ENCODE results near the gene TTC7B. TPM values are rescaled to one million over a fixed set of nuclear protein-coding genes. Genes with fewer than 3 reads are reported as not detected.

The TTC7B gene
- total RNA-seq, 4 donors from 2014 or later, result 19.1 to 87.6 (median 22.1) TPM

- DNase-seq, result no peak
- Histone ChIP-seq H3K27ac (no peak overlapping the region), H3K9me3 (no peaks in the 10 kb centered on the region), H3K36me3 (no peaks in the 10 kb centered on the region), H3K4me3 (replicated peaks in 1 of 3) (no peak overlapping the region), H3K27me3 (no peaks in the 10 kb centered on the region), H3K4me1 (no peaks in the 10 kb centered on the region)
- 77 to 88% methylated on average over 7 of the region's 7 CpGs for WGBS, 2 donors
- intact Hi-C loops (cut with DNase I), result no loop called here
- TF ChIP-seq, protein P1, sequence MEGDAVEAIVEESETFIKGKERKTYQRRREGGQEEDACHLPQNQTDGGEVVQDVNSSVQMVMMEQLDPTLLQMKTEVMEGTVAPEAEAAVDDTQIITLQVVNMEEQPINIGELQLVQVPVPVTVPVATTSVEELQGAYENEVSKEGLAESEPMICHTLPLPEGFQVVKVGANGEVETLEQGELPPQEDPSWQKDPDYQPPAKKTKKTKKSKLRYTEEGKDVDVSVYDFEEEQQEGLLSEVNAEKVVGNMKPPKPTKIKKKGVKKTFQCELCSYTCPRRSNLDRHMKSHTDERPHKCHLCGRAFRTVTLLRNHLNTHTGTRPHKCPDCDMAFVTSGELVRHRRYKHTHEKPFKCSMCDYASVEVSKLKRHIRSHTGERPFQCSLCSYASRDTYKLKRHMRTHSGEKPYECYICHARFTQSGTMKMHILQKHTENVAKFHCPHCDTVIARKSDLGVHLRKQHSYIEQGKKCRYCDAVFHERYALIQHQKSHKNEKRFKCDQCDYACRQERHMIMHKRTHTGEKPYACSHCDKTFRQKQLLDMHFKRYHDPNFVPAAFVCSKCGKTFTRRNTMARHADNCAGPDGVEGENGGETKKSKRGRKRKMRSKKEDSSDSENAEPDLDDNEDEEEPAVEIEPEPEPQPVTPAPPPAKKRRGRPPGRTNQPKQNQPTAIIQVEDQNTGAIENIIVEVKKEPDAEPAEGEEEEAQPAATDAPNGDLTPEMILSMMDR (IDR thresholded peaks at IDR 0.05), result no peak
- TF ChIP-seq POLR2A (IDR thresholded peaks at IDR 0.05), result no peak
These were observed 140.8 kb downstream of the TTC7B start for GRCh38 chr14:90675399-90675798.

DNA sequence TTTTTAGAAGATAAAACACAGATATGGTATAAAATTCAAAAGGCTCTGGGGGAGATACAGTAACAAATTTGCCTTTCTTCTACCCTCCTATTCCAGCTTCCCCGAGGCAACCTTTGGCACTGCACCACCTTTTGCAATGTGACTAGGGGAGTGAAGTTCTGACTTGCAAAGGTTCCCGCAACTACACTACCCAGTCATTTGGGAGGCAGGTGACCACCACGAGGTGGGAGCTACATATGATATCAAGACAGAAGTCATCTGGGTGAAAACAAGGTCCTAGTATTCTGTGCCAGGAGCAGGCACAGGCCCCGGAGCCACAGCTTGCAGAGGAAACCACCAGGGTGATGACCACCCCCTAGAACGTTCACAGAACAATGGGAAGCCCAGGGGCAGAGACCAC, 141.5 kb downstream of the TTC7B start:
- Histone ChIP-seq H3K36me3 (no peaks in the 10 kb centered on the region), H3K4me1 (no peaks in the 10 kb centered on the region), H3K9me3 (no peaks in the 10 kb centered on the region), H3K4me3 (replicated peaks in 1 of 3) (no peak overlapping the region), H3K27ac (no peak overlapping the region), H3K27me3 (no peaks in the 10 kb centered on the region)
- intact Hi-C loops (cut with DNase I), result no loop called here
- WGBS, 2 donors, result 81 to 97% methylated on average over 5 of the region's 5 CpGs
- no peak for TF ChIP-seq POLR2A (IDR thresholded peaks at IDR 0.05)
- TF ChIP-seq, protein P1 (IDR thresholded peaks at IDR 0.05), result no peak
- DNase-seq, result no peak

GRCh38 chr14:90674043-90674670, 142.1 kb downstream of the TTC7B start:
- TF ChIP-seq, protein P1 (IDR thresholded peaks at IDR 0.05), result no peak
- TF ChIP-seq POLR2A (IDR thresholded peaks at IDR 0.05), result no peak
- H3K9me3 ChIP-seq, result no peaks in the 10 kb centered on the region
- no peak for DNase-seq
- H3K4me3 ChIP-seq (replicated peaks in 1 of 3), result no peak overlapping the region
- no peaks in the 10 kb centered on the region for H3K4me1 ChIP-seq
- intact Hi-C loops (cut with DNase I), result no loop called here
- 92 to 95% methylated on average over 8 of the region's 8 CpGs for WGBS, 2 donors
- no peaks in the 10 kb centered on the region for H3K36me3 ChIP-seq
- no peak overlapping the region for H3K27ac ChIP-seq
- no peaks in the 10 kb centered on the region for H3K27me3 ChIP-seq

DNA sequence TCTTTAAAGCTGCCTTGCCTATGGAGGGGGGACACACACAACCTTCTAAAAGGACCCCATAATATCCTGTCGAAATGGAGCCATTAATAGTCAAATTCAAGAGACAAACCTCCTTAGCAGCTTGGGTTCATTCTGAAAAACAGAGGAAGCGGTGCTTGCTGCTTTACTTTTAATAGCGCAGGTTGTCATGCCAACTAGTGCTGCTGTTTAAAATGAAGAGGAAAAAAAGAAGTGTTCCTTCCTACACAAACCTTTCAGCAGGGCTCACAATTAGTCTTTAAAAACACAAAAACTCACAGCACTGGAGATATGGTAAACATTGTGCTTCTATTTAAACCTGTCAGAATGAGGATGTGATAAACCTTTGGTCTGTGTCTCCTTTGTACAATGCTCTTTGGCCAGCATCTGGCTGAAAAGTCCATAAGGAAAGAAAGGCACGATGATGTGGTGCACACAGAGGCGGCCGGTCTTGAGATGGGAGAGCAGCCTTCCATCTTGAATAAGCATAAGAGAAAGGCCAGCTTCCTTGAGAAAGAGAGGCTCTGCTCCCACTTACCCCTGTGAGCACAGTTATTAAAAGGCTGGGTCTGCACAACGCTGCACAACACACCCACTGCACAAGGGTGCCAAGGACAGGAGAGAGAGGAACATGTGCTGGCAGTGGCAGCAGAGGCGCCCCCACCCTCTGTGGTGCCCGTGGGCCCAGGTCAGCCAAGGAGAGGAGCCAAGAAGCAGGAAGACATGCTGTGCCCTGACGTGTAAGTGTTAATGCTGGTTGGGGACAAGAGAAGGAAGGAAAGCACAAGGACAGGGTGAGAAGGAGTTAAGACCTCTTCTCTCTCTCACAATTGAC, 144.6 kb downstream of the TTC7B start:
- TF ChIP-seq, protein P1 (IDR thresholded peaks at IDR 0.05), result no peak
- no peak for TF ChIP-seq POLR2A (IDR thresholded peaks at IDR 0.05)
- Histone ChIP-seq H3K27ac (no peak overlapping the region), H3K36me3 (no peaks in the 10 kb centered on the region), H3K9me3 (no peaks in the 10 kb centered on the region), H3K27me3 (no peaks in the 10 kb centered on the region), H3K4me1 (no peaks in the 10 kb centered on the region), H3K4me3 (replicated peaks in 1 of 3) (no peak overlapping the region)
- DNase-seq, result no peak
- WGBS, 2 donors, result 73 to 78% methylated on average over 10 of the region's 10 CpGs
- intact Hi-C loops (cut with DNase I), result no loop called here

GRCh38 chr14:90669731-90670130, 146.5 kb downstream of the TTC7B start:
- TF ChIP-seq POLR2A (IDR thresholded peaks at IDR 0.05), result no peak
- TF ChIP-seq, protein P1 (IDR thresholded peaks at IDR 0.05), result no peak
- WGBS, 2 donors, result 94 to 95% methylated on average over 1 of the region's 1 CpG
- H3K4me3 ChIP-seq (replicated peaks in 1 of 3), result no peak overlapping the region
- no peak for DNase-seq
- no peaks in the 10 kb centered on the region for H3K4me1 ChIP-seq
- no peaks in the 10 kb centered on the region for H3K36me3 ChIP-seq
- H3K27ac ChIP-seq, result no peak overlapping the region
- no peaks in the 10 kb centered on the region for H3K9me3 ChIP-seq
- H3K27me3 ChIP-seq, result no peaks in the 10 kb centered on the region
- intact Hi-C loops (cut with DNase I), result no loop called here
